ENCODE measurements around the gene SLC9C2.
"Not testable (repeated sequence)": the region's sequence is repeated elsewhere in the genome, so short reads cannot be mapped to it uniquely, and the experiment has no call there.

The SLC9C2 gene

GRCh38 chr1:173474097-173474779 lies 128.6 kb downstream of the SLC9C2 start:
- TF ChIP-seq CTCF (IDR thresholded peaks at IDR 0.05; ENCODE audit: insufficient read depth, low read length, poor library complexity, severe bottlenecking), result no peak
- H3K4me3 ChIP-seq (replicated peaks; ENCODE audit: low read depth, low read length), result no peak overlapping the region
- H3K36me3 ChIP-seq (ENCODE audit: control insufficient read depth, insufficient read depth, low read length), result no peaks in the 10 kb centered on the region

GRCh38 chr1:173473599-173474011 lies 129.3 kb downstream of the SLC9C2 start:
- H3K36me3 ChIP-seq (ENCODE audit: control insufficient read depth, insufficient read depth, low read length), result no peaks in the 10 kb centered on the region
- no peak for TF ChIP-seq CTCF (IDR thresholded peaks at IDR 0.05; ENCODE audit: insufficient read depth, low read length, poor library complexity, severe bottlenecking)
- no peak overlapping the region for H3K4me3 ChIP-seq (replicated peaks; ENCODE audit: low read depth, low read length)
- H3K27me3 ChIP-seq (replicated peaks; ENCODE audit: control insufficient read depth, insufficient read depth, low read length), result no peaks in the 10 kb centered on the region
- no peak for DNase-seq (ENCODE audit: extremely low read depth, insufficient read length)

More at GRCh38 chr1:173474097-173474779, 128.6 kb downstream of the SLC9C2 start:
- DNase-seq (ENCODE audit: extremely low read depth, insufficient read length), result no peak
- H3K27me3 ChIP-seq (replicated peaks; ENCODE audit: control insufficient read depth, insufficient read depth, low read length), result no peaks in the 10 kb centered on the region

GRCh38 chr1:173470608-173471007 lies 132.3 kb downstream of the SLC9C2 start:
- no peak for TF ChIP-seq CTCF (IDR thresholded peaks at IDR 0.05; ENCODE audit: insufficient read depth, low read length, poor library complexity, severe bottlenecking)
- no peaks in the 10 kb centered on the region for H3K36me3 ChIP-seq (ENCODE audit: control insufficient read depth, insufficient read depth, low read length)
- H3K4me3 ChIP-seq (replicated peaks; ENCODE audit: low read depth, low read length), result no peak overlapping the region
- no peak for DNase-seq (ENCODE audit: extremely low read depth, insufficient read length)
- H3K27me3 ChIP-seq (replicated peaks; ENCODE audit: control insufficient read depth, insufficient read depth, low read length), result no peaks in the 10 kb centered on the region

GRCh38 chr1:173469656-173470055 lies 133.2 kb downstream of the SLC9C2 start:
- no peaks in the 10 kb centered on the region for H3K27me3 ChIP-seq (replicated peaks; ENCODE audit: control insufficient read depth, insufficient read depth, low read length)
- H3K36me3 ChIP-seq (ENCODE audit: control insufficient read depth, insufficient read depth, low read length), result no peaks in the 10 kb centered on the region
- no peak overlapping the region for H3K4me3 ChIP-seq (replicated peaks; ENCODE audit: low read depth, low read length)
- no peak for TF ChIP-seq CTCF (IDR thresholded peaks at IDR 0.05; ENCODE audit: insufficient read depth, low read length, poor library complexity, severe bottlenecking)
- DNase-seq (ENCODE audit: extremely low read depth, insufficient read length), result no peak

GRCh38 chr1:173467426-173467825 lies 135.4 kb downstream of the SLC9C2 start:
- H3K27me3 ChIP-seq (replicated peaks; ENCODE audit: control insufficient read depth, insufficient read depth, low read length), result no peaks in the 10 kb centered on the region
- no peak for DNase-seq (ENCODE audit: extremely low read depth, insufficient read length)
- H3K36me3 ChIP-seq (ENCODE audit: control insufficient read depth, insufficient read depth, low read length), result no peaks in the 10 kb centered on the region
- TF ChIP-seq CTCF (IDR thresholded peaks at IDR 0.05; ENCODE audit: insufficient read depth, low read length, poor library complexity, severe bottlenecking), result no peak
- H3K4me3 ChIP-seq (replicated peaks; ENCODE audit: low read depth, low read length), result no peak overlapping the region

GRCh38 chr1:173464185-173464584 lies 138.7 kb downstream of the SLC9C2 start:
- DNase-seq (ENCODE audit: extremely low read depth, insufficient read length); H3K36me3 ChIP-seq (ENCODE audit: control insufficient read depth, insufficient read depth, low read length); H3K4me3 ChIP-seq (replicated peaks; ENCODE audit: low read depth, low read length); H3K27me3 ChIP-seq (replicated peaks; ENCODE audit: control insufficient read depth, insufficient read depth, low read length): not testable (repeated sequence)

GRCh38 chr1:173462666-173463065 lies 140.2 kb downstream of the SLC9C2 start:
- H3K4me3 ChIP-seq (replicated peaks; ENCODE audit: low read depth, low read length); H3K27me3 ChIP-seq (replicated peaks; ENCODE audit: control insufficient read depth, insufficient read depth, low read length); DNase-seq (ENCODE audit: extremely low read depth, insufficient read length); H3K36me3 ChIP-seq (ENCODE audit: control insufficient read depth, insufficient read depth, low read length): not testable (repeated sequence)
